Effector memory CD4-positive, alpha-beta T cell (primary cell): ENCODE data around the gene DIPK2B.

Source experiments
- DNase-seq, 3 donors: peaks; one replicate each; pipeline ENCODE4 v3.0.0-alpha.2; 2020
- H3K27ac ChIP-seq: 2 replicates; pipeline ENCODE4 v1.7.0; 2013; ENCODE audit warnings: mild to moderate bottlenecking, low read length, moderate library complexity; ENCODE audit not compliant: insufficient read depth, poor library complexity, severe bottlenecking
- H3K27me3 ChIP-seq: replicated peaks from 2 replicates; pipeline ENCODE4 v1.7.0; 2013; ENCODE audit warnings: mild to moderate bottlenecking, low read length; ENCODE audit not compliant: insufficient read depth, control insufficient read depth, poor library complexity, severe bottlenecking
- H3K36me3 ChIP-seq: 2 replicates; pipeline ENCODE4 v1.7.0; 2013; ENCODE audit warnings: mild to moderate bottlenecking, low read length, moderate library complexity; ENCODE audit not compliant: control insufficient read depth, insufficient read depth
- H3K4me1 ChIP-seq: 2 replicates; pipeline ENCODE4 v1.7.0; 2013; ENCODE audit warnings: low read length, mild to moderate bottlenecking; ENCODE audit not compliant: control insufficient read depth, insufficient read depth, poor library complexity, severe bottlenecking
- H3K4me3 ChIP-seq: 2 replicates; pipeline ENCODE4 v1.7.0; 2013; ENCODE audit warnings: low read length, low read depth, mild to moderate bottlenecking; ENCODE audit not compliant: insufficient read depth, poor library complexity, severe bottlenecking
- H3K9me3 ChIP-seq: 2 replicates; pipeline ENCODE4 v1.7.0; 2013; ENCODE audit warnings: mild to moderate bottlenecking, low read length, moderate library complexity; ENCODE audit not compliant: control insufficient read depth

DIPK2B gene

DNA sequence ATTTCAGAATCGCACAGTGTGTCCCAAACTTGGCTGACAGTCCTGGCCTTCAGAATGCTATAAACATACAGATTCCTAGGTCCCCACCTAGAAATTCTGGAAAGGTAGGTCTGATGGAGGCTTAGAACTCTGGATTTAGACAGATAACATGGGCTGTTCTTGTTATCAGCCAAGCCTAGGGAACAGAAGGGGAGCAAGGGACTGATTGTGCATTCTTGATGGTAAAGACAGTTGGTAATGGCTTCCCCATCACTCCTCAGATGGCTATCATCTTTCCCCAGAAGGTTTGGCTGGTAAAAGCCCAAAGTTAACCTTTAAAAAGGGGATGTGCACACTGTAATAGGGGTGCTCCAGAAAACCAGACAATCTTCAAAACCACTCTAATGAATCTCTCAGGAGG, 35.7 kb downstream of the DIPK2B start:
- Histone ChIP-seq H3K4me3 (no peak overlapping the region), H3K4me1 (no peaks in the 10 kb centered on the region), H3K9me3 (no peaks in the 10 kb centered on the region), H3K36me3 (no peaks in the 10 kb centered on the region), H3K27ac (no peak overlapping the region), H3K27me3 (no peaks in the 10 kb centered on the region)
- DNase-seq, result no peak

DNA sequence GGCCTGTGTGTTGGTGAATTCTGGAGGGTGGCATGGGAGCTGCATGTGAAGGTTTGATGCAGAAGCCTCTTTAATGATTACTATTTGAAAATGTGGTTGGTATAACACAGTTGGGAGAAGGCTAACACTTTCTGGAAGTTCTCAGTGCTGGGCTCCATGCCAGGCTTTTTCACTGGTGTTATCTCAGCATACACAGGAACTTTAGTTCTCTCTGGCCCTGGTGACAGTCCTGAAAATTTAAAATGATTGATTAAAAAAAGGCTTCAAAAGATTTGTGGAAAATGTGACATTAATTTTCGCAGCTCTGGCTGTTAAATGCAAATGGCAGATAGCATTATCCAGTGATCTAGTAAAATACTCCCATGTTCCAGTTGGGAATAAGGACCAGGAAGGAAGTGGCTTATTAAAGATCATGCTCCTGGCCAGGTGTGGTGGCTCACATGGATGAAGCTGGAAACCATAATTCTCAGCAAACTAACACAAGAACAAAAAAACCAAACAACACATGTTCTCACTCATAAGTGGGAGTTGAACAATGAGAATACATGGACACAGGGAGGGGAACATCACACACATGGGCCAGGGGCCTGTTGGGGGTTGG, 36.6 kb downstream of the DIPK2B start:
- no peak for DNase-seq
- Histone ChIP-seq H3K36me3 (no peaks in the 10 kb centered on the region), H3K4me3 (no peak overlapping the region), H3K27me3 (no peaks in the 10 kb centered on the region), H3K4me1 (no peaks in the 10 kb centered on the region), H3K9me3 (no peaks in the 10 kb centered on the region), H3K27ac (no peak overlapping the region)

- no peaks in the 10 kb centered on the region for H3K36me3 ChIP-seq
- H3K27me3 ChIP-seq, result no peaks in the 10 kb centered on the region
- H3K4me3 ChIP-seq, result no peak overlapping the region
- H3K9me3 ChIP-seq, result no peaks in the 10 kb centered on the region
- DNase-seq, result no peak
- H3K27ac ChIP-seq, result no peak overlapping the region
- H3K4me1 ChIP-seq, result no peaks in the 10 kb centered on the region
Observed at GRCh38 chrX:45157647-45158046, 43.0 kb downstream of the DIPK2B start.

GRCh38 chrX:45154462-45154861, 46.2 kb downstream of the DIPK2B start:
- Histone ChIP-seq H3K27me3 (no peaks in the 10 kb centered on the region), H3K27ac (no peak overlapping the region), H3K9me3 (no peaks in the 10 kb centered on the region), H3K4me3 (no peak overlapping the region), H3K36me3 (no peaks in the 10 kb centered on the region), H3K4me1 (no peaks in the 10 kb centered on the region)
- DNase-seq, result no peak

GRCh38 chrX:45154033-45154360, 46.7 kb downstream of the DIPK2B start:
- Histone ChIP-seq H3K4me3 (no peak overlapping the region), H3K27ac (no peak overlapping the region), H3K4me1 (no peaks in the 10 kb centered on the region), H3K36me3 (no peaks in the 10 kb centered on the region), H3K9me3 (no peaks in the 10 kb centered on the region), H3K27me3 (no peaks in the 10 kb centered on the region)
- DNase-seq, result no peak
